Right lobe of liver (tissue), 4 donors: ENCODE data around the gene FGF22.

Source experiments
- POLR2A ChIP-seq: fragments of 450-650 bp; IDR thresholded peaks from one replicate; pipeline ENCODE4 v1.6.1; 2017; ENCODE audit warnings: antibody characterized with exemption, mild to moderate bottlenecking
- TF ChIP-seq, protein P1 (sequence below), 4 donors: fragments of 200-600 bp in 3 of 4; fragments of 450-650 bp in 1 of 4; IDR thresholded peaks; one replicate each; pipeline versions ENCODE4 v1.5.1 to v1.8.0; 2016 to 2022; ENCODE audit warnings: antibody characterized with exemption in 4 of 4, mild to moderate bottlenecking in 2 of 4
- donor health status: DM: no; HTN: no; CAD: no.
- donor health status: DM: no; HTN: no; CAD: no.
- donor health status: DM: no; HTN: yes; CAD: no.

DNA sequence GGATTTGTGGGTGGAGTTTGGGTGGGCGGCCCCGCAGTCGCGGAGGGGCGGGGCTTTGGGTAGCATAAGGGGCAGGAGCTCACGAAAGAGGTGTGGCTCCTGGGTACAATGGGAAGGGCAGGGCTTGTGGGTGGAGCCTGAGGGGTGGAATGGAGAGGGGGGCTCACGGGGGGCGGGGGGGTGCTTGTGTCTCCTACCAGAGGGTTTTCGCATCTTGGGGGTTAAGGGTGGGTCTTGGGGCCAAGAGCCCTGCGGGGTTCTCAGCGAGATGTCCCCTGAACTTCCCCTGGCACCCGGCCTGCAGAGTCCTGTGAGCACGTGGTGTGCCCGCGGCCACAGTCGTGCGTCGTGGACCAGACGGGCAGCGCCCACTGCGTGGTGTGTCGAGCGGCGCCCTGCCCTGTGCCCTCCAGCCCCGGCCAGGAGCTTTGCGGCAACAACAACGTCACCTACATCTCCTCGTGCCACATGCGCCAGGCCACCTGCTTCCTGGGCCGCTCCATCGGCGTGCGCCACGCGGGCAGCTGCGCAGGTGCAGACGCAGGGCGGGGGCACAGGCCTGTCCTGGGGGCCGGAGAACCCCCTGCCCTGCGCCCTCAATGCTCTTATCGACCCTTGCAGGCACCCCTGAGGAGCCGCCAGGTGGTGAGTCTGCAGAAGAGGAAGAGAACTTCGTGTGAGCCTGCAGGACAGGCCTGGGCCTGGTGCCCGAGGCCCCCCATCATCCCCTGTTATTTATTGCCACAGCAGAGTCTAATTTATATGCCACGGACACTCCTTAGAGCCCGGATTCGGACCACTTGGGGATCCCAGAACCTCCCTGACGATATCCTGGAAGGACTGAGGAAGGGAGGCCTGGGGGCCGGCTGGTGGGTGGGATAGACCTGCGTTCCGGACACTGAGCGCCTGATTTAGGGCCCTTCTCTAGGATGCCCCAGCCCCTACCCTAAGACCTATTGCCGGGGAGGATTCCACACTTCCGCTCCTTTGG lies 41.6 kb downstream of the FGF22 start:
- TF ChIP-seq, protein P1, sequence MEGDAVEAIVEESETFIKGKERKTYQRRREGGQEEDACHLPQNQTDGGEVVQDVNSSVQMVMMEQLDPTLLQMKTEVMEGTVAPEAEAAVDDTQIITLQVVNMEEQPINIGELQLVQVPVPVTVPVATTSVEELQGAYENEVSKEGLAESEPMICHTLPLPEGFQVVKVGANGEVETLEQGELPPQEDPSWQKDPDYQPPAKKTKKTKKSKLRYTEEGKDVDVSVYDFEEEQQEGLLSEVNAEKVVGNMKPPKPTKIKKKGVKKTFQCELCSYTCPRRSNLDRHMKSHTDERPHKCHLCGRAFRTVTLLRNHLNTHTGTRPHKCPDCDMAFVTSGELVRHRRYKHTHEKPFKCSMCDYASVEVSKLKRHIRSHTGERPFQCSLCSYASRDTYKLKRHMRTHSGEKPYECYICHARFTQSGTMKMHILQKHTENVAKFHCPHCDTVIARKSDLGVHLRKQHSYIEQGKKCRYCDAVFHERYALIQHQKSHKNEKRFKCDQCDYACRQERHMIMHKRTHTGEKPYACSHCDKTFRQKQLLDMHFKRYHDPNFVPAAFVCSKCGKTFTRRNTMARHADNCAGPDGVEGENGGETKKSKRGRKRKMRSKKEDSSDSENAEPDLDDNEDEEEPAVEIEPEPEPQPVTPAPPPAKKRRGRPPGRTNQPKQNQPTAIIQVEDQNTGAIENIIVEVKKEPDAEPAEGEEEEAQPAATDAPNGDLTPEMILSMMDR (IDR thresholded peaks at IDR 0.05), result no peak
- TF ChIP-seq POLR2A, result no peak
